ENCODE results near the gene GHDC. TPM values are rescaled to one million over a fixed set of nuclear protein-coding genes. Genes with fewer than 3 reads are reported as not detected.
"Not testable (repeated sequence)": the region's sequence is repeated elsewhere in the genome, so short reads cannot be mapped to it uniquely, and the experiment has no call there.

Gene GHDC
- total RNA-seq, 4 donors from 2014 or later, result 14.6 to 51.8 (median 20.7) TPM

- TF ChIP-seq POLR2A (IDR thresholded peaks at IDR 0.05) (no peak), CTCF (IDR thresholded peaks at IDR 0.05) (no peak)
- peak in 1 of 2 donors; percentile 47 for DNase-seq (ENCODE audit: low spot score in 2 of 2)
- intact Hi-C loops (cut with DNase I; ENCODE audit: low total_unique reads), result no loop called here
- 76 to 80% methylated on average over 6 of the region's 6 CpGs for WGBS, 2 donors
- no peak overlapping the region for H3K4me3 ChIP-seq (ENCODE audit: low read depth, poor library complexity, severe bottlenecking)
Measured at GRCh38 chr17:42210046-42210445, 15.8 kb upstream of the GHDC start.

- intact Hi-C loops (cut with DNase I; ENCODE audit: low total_unique reads); DNase-seq (ENCODE audit: low spot score in 2 of 2); H3K4me3 ChIP-seq (ENCODE audit: low read depth, poor library complexity, severe bottlenecking): not testable (repeated sequence)
- WGBS, 2 donors, result 83 to 85% methylated on average over 8 of the region's 8 CpGs
Measured at GRCh38 chr17:42206153-42206612, 11.9 kb upstream of the GHDC start.

GRCh38 chr17:42203354-42203753 is 9.1 kb upstream of the GHDC start:
- WGBS, 2 donors, result 98% methylated on average over 2 of the region's 2 CpGs
- intact Hi-C loops (cut with DNase I; ENCODE audit: low total_unique reads), result no loop called here
- H3K4me3 ChIP-seq (ENCODE audit: low read depth, poor library complexity, severe bottlenecking), result no peak overlapping the region
- TF ChIP-seq POLR2A (IDR thresholded peaks at IDR 0.05) (no peak), CTCF (IDR thresholded peaks at IDR 0.05) (no peak)
- no peak for DNase-seq (ENCODE audit: low spot score in 2 of 2)

GRCh38 chr17:42202696-42203095 is 8.4 kb upstream of the GHDC start:
- TF ChIP-seq CTCF (IDR thresholded peaks at IDR 0.05), result no peak
- TF ChIP-seq POLR2A (IDR thresholded peaks at IDR 0.05), result no peak
- DNase-seq (ENCODE audit: low spot score in 2 of 2), result no peak
- 96% methylated on average over 5 of the region's 5 CpGs for WGBS, 2 donors
- intact Hi-C loops (cut with DNase I; ENCODE audit: low total_unique reads), result no loop called here
- H3K4me3 ChIP-seq (ENCODE audit: low read depth, poor library complexity, severe bottlenecking), result no peak overlapping the region

- WGBS, 2 donors, result 97 to 98% methylated on average over 6 of the region's 6 CpGs
- no peak overlapping the region for H3K4me3 ChIP-seq (ENCODE audit: low read depth, poor library complexity, severe bottlenecking)
- DNase-seq (ENCODE audit: low spot score in 2 of 2), result no peak
- intact Hi-C loops (cut with DNase I; ENCODE audit: low total_unique reads), result no loop called here
- TF ChIP-seq CTCF (IDR thresholded peaks at IDR 0.05) (no peak), POLR2A (IDR thresholded peaks at IDR 0.05) (no peak)
Measured at GRCh38 chr17:42202159-42202558, 7.9 kb upstream of the GHDC start.

GRCh38 chr17:42201458-42201772 is 7.1 kb upstream of the GHDC start:
- WGBS, 2 donors, result 84 to 88% methylated on average over 10 of the region's 10 CpGs
- H3K4me3 ChIP-seq (ENCODE audit: low read depth, poor library complexity, severe bottlenecking), result no peak overlapping the region
- TF ChIP-seq CTCF (IDR thresholded peaks at IDR 0.05), result no peak
- no peak for TF ChIP-seq POLR2A (IDR thresholded peaks at IDR 0.05)
- intact Hi-C loops (cut with DNase I; ENCODE audit: low total_unique reads), result no loop called here
- no peak for DNase-seq (ENCODE audit: low spot score in 2 of 2)
